Measurements from ENCODE around the gene GPER1. TPM values are rescaled to one million over a fixed set of nuclear protein-coding genes. Genes with fewer than 3 reads are reported as not detected.

Gene GPER1
- total RNA-seq, 4 donors from 2014 or later: 1.1 to 4.5 (median 3.1) TPM

DNA sequence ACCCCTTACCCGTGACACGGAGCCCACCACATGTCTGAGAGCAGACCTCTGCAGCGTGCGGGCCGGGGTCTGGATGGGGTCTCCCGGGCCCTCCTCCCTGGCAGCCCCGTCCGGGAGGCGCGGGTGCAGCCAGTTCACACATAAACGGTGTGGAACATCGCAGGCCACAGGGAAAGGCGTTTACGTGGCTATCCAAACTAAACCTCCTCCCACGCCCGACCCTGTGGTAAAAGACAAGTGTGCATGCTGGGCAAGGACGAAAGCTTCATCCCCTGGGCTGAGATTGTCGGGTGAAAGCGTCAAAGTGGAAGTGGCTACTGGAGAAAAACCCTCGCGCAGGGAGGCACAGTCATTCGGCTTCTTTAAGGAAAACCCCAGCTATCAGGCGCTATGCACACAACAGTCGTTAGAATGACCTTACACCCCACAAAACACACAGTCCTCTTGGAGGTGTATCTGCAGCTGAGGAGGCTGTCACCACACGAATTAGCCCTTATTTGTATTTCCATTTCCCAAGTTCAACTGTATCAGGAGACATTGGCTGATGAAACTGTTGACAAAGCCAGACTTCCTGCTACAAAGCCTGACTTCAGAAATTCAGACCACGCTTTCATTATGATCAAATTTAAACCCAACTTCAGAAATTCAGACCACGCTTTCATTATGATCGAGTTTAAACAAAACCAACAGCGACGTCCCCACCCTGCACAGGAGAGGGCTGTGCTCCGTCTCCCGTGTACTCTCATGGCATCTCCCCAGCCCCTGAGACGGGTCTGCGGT is 15.3 kb downstream of the GPER1 start:
- H3K4me3 ChIP-seq (ENCODE audit: low read depth, poor library complexity, severe bottlenecking): no peak overlapping the region
- no peak for TF ChIP-seq POLR2A (IDR thresholded peaks at IDR 0.05)
- TF ChIP-seq, protein P1, sequence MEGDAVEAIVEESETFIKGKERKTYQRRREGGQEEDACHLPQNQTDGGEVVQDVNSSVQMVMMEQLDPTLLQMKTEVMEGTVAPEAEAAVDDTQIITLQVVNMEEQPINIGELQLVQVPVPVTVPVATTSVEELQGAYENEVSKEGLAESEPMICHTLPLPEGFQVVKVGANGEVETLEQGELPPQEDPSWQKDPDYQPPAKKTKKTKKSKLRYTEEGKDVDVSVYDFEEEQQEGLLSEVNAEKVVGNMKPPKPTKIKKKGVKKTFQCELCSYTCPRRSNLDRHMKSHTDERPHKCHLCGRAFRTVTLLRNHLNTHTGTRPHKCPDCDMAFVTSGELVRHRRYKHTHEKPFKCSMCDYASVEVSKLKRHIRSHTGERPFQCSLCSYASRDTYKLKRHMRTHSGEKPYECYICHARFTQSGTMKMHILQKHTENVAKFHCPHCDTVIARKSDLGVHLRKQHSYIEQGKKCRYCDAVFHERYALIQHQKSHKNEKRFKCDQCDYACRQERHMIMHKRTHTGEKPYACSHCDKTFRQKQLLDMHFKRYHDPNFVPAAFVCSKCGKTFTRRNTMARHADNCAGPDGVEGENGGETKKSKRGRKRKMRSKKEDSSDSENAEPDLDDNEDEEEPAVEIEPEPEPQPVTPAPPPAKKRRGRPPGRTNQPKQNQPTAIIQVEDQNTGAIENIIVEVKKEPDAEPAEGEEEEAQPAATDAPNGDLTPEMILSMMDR (IDR thresholded peaks at IDR 0.05): no peak
- 89 to 92% methylated on average over 26 to 34 of the region's 34 CpGs for WGBS, 2 donors
- no peak for DNase-seq (ENCODE audit: low spot score in 2 of 2)
- intact Hi-C loops (cut with DNase I; ENCODE audit: low total_unique reads): no loop called here

DNA sequence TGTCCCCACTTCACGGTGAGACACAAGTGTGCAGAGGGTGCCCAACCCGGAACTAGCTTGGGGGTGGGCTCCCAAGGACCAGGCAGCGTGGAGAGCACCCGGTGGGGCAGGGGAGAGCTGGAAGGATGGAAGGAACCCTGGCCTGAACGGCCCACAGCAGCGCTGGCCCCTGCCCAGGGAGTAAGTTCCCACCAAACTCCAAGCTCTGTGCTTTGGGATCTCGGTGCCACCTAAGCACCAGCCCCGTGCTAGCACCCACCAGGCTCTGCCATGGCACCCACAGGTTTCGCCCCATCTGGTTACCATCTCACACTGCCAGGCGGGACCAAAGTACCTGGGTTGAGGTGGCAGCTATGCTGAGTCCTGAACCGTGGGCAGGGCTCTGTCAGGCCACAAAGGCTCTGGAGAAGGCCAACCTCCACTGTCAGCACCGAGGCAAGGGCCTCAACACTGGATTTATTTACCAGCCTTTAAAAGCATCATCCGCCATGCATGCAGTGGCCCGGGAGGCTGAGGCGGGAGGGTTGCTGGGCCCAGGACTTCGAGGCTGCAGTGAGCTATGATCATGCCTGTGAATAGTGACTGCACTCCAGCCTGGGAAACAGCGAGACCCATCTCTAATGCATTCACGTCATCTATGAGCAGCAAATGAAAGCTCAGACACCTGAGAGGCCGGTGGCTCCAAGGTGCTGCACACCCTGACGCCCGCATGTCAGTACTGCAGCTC is 16.0 kb downstream of the GPER1 start:
- DNase-seq (ENCODE audit: low spot score in 2 of 2): no peak
- intact Hi-C loops (cut with DNase I; ENCODE audit: low total_unique reads): no loop called here
- WGBS, 2 donors: 88 to 92% methylated on average over 14 to 21 of the region's 21 CpGs
- no peak overlapping the region for H3K4me3 ChIP-seq (ENCODE audit: low read depth, poor library complexity, severe bottlenecking)
- TF ChIP-seq, protein P1 (IDR thresholded peaks at IDR 0.05): no peak
- TF ChIP-seq POLR2A (IDR thresholded peaks at IDR 0.05): no peak

DNA sequence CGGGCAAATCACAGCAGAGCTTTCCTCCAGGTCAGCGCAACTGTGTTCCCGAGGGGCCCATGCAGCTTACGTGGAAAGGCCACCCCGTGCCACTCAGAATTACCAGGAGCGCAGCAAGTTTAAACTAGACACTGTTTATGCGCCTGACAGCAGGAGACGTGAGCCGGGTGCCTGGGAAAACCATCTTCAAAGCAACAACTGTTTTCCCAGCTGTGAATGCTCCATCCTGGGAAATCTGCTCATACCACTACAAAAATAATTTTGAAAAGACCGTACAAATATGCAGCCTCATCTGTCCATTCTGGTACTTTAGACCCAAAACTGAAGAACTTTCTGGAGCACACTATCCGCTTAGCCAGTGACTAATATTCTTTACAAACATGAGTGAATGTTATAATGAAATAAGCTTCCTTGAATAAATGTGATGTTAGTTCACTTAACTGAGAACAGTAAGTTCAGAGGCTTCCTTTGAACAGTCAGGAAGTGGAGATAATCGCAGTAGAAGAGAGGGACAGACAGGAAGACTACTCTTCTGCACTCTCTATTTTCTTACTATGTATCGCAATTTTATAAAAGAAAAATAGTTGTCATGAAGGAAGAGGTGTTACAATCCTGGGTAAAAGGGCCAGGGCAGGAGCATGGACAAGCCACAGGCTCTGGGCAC is 16.7 kb downstream of the GPER1 start:
- intact Hi-C loops (cut with DNase I; ENCODE audit: low total_unique reads): no loop called here
- TF ChIP-seq, protein P1 (IDR thresholded peaks at IDR 0.05): no peak
- TF ChIP-seq POLR2A (IDR thresholded peaks at IDR 0.05): no peak
- 87 to 90% methylated on average over 13 of the region's 13 CpGs for WGBS, 2 donors
- no peak for DNase-seq (ENCODE audit: low spot score in 2 of 2)
- H3K4me3 ChIP-seq (ENCODE audit: low read depth, poor library complexity, severe bottlenecking): no peak overlapping the region

DNA sequence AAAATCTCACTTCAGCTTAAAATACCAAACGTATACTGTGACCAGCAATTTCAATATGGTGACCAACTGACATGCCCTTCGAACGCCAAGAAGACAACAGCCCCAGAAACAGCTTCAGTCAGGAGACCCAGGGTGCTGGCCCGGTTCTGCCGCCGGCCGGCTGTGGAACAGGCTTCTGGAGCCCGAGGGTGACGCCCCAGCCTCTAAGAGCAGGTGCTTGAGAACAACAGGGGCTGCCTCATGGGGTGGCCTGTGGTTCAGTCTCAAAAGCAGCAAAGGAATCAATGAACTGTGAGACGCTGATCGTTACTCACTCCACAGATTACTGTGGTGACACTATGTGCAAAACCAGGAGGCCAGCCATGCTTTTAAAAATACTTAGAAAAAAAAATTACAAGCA is 17.3 kb downstream of the GPER1 start:
- intact Hi-C loops (cut with DNase I; ENCODE audit: low total_unique reads): no loop called here
- H3K4me3 ChIP-seq (ENCODE audit: low read depth, poor library complexity, severe bottlenecking): no peak overlapping the region
- WGBS, 2 donors: 90 to 96% methylated on average over 11 of the region's 11 CpGs
- DNase-seq (ENCODE audit: low spot score in 2 of 2): no peak
- TF ChIP-seq, protein P1 (IDR thresholded peaks at IDR 0.05): no peak
- TF ChIP-seq POLR2A (IDR thresholded peaks at IDR 0.05): no peak

DNA sequence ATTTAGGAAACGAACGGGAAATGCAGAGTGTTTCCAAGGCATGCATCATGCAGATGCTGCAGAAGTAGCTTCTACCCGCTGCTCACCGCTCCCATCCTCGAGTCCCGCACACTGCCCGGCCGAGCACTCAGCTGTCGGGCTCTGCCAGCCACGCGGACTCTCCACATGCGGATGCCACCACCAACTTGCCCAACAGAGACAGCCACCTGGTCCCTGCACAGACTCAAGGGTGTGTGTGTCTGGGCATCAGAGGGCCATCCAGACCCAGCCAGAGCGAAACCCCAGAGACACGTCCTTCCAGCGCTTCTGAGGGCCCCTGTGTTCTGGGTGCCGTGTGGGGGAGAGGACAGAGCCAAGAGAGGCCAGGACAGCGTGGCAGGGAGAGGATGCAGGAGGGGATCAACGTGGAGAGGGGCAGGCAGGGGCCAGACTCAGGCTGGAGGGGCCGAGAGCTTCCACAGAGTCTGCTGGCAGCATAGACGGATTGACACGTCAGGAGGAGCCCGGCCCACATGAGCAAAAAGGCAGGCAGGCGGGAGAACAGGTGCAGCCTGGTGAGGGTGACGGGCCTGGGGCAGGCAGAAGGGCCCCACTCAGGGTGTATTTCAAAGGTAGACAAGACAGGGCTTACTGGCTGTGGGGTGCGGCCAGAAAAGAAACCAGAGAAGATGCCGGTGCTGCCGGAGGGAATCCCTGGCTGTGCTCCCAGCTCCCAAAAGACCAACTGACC is 18.3 kb downstream of the GPER1 start:
- 84 to 89% methylated on average over 27 of the region's 27 CpGs for WGBS, 2 donors
- TF ChIP-seq POLR2A (IDR thresholded peaks at IDR 0.05): no peak
- TF ChIP-seq, protein P1 (IDR thresholded peaks at IDR 0.05): no peak
- intact Hi-C loops (cut with DNase I; ENCODE audit: low total_unique reads): no loop called here

More for the DNA sequence above, 18.3 kb downstream of the GPER1 start:
- DNase-seq (ENCODE audit: low spot score in 2 of 2): no peak
- H3K4me3 ChIP-seq (ENCODE audit: low read depth, poor library complexity, severe bottlenecking): no peak overlapping the region

Measured in lower leg skin (tissue), 4 donors.